HepG2 (cell line): ENCODE data around the gene LOXL4. TPM values are rescaled to one million over a fixed set of nuclear protein-coding genes. Genes with fewer than 3 reads are reported as not detected.
A peak's percentile ranks its signal among the peaks of the same experiment; 100 is the strongest.

Experiments used
- CAMTA2 ChIP-seq: sonication (generic); formaldehyde crosslinking; IDR thresholded peaks from 2 replicates; pipeline ENCODE4 v1.4.0; 2020; ENCODE audit warnings: mild to moderate bottlenecking, missing genetic modification reagents, borderline replicate concordance
- DZIP1 ChIP-seq: sonication (generic); formaldehyde crosslinking; IDR thresholded peaks from 2 replicates; pipeline ENCODE4 v1.5.0; 2020; ENCODE audit warnings: mild to moderate bottlenecking, missing genetic modification reagents
- ERF ChIP-seq: IDR thresholded peaks from 2 replicates; pipeline ENCODE4 v1.6.1; 2018; ENCODE audit warnings: missing biosample characterization, missing genetic modification reagents
- FOXC1 ChIP-seq: sonication (generic); formaldehyde crosslinking; IDR thresholded peaks from 2 replicates; pipeline ENCODE4 v1.8.0; 2022; ENCODE audit warnings: mild to moderate bottlenecking, missing genetic modification reagents, borderline replicate concordance
- JUND ChIP-seq: sonication (generic); formaldehyde crosslinking; IDR thresholded peaks from 2 replicates; pipeline ENCODE4 v1.8.0; 2022; ENCODE audit warnings: mild to moderate bottlenecking, missing genetic modification reagents
- SKIL ChIP-seq: sonication (generic); formaldehyde crosslinking; IDR thresholded peaks from 2 replicates; pipeline ENCODE4 v1.8.0; 2022; ENCODE audit warnings: missing genetic modification reagents, mild to moderate bottlenecking, moderate library complexity, borderline replicate concordance
- TAF15 ChIP-seq: fragments of 200-400 bp; formaldehyde crosslinking; IDR thresholded peaks from one replicate; pipeline ENCODE4 v1.6.1; 2018; ENCODE audit warnings: mild to moderate bottlenecking, low read depth, low read length; ENCODE audit not compliant: poor library complexity, severe bottlenecking
- ZFY ChIP-seq: sonication (generic); formaldehyde crosslinking; IDR thresholded peaks from 2 replicates; pipeline ENCODE4 v1.4.0; 2020; ENCODE audit warnings: missing genetic modification reagents
- ZNF407 ChIP-seq: sonication (generic); formaldehyde crosslinking; IDR thresholded peaks from one replicate; pipeline ENCODE4 v1.5.1; 2020; ENCODE audit warnings: mild to moderate bottlenecking, missing genetic modification reagents; ENCODE audit errors: not compliant biosample characterization
- ZNF766 ChIP-seq: sonication (generic); formaldehyde crosslinking; IDR thresholded peaks from 2 replicates; pipeline ENCODE4 v1.5.0; 2020; ENCODE audit warnings: missing genetic modification reagents, borderline replicate concordance
- polyA plus RNA-seq, 8 experiments: library from polyadenylated mRNA; depleted of rRNA in 3 of 8; stranded (reverse) in 7 of 8; unstranded in 1 of 8; fragments of >200 nt; fragmentation: Illumina TruSeq in 4 of 8; extraction: Trizol in 4 of 8; gene quantifications; 2 replicates each; pipeline versions ENCODE4 v1.2.1 to v1.2.3, GENCODE V29; 2011 to 2016; ENCODE audit warnings: low read depth in 4 of 8, missing spikeins in 1 of 8, mixed read lengths in 1 of 8; ENCODE audit not compliant: insufficient read depth in 1 of 8
- total RNA-seq, 5 experiments: library from RNA; depleted of rRNA; stranded (reverse); fragments of >200 nt; fragmentation: Illumina TruSeq; extraction: Trizol; gene quantifications; 2 replicates each; pipeline ENCODE4 v1.2.3, GENCODE V29; 2016; ENCODE audit warnings: low read depth in 1 of 5

Gene LOXL4
- total and polyA plus RNA-seq, 2 of the 13 experiments (the other 11 are each of a cell fraction or from before 2014, with no cell fraction given) = 8.8 to 21.1 TPM

GRCh38 chr10:98269435-98269912, 1.5 kb upstream of the LOXL4 start (continued):
- TF ChIP-seq SKIL (CRISPR knock-in tag) (0 out of 2 replicates have a peak, but pooled peaks have one; percentile 6), ZNF407 (CRISPR knock-in tag) (no peak), JUND (CRISPR knock-in tag) (peak; percentile 89), FOXC1 (CRISPR knock-in tag) (no peak), TAF15 (no peak), CAMTA2 (CRISPR knock-in tag) (no peak), ZNF766 (CRISPR knock-in tag) (no peak), ERF (CRISPR knock-in tag) (peak; percentile 29; the same call in 1 of the 2 replicates), ZFY (CRISPR knock-in tag) (peak; percentile 39; the same call in 1 of the 2 replicates), DZIP1 (CRISPR knock-in tag) (0 out of 2 replicates have a peak, but pooled peaks have one; percentile 32)
